ENCODE measurements around the gene SHISA8.
A peak's percentile ranks its signal among the peaks of the same experiment; 100 is the strongest.
"Not testable (repeated sequence)": the region's sequence is repeated elsewhere in the genome, so short reads cannot be mapped to it uniquely, and the experiment has no call there.

SHISA8 gene

DNA sequence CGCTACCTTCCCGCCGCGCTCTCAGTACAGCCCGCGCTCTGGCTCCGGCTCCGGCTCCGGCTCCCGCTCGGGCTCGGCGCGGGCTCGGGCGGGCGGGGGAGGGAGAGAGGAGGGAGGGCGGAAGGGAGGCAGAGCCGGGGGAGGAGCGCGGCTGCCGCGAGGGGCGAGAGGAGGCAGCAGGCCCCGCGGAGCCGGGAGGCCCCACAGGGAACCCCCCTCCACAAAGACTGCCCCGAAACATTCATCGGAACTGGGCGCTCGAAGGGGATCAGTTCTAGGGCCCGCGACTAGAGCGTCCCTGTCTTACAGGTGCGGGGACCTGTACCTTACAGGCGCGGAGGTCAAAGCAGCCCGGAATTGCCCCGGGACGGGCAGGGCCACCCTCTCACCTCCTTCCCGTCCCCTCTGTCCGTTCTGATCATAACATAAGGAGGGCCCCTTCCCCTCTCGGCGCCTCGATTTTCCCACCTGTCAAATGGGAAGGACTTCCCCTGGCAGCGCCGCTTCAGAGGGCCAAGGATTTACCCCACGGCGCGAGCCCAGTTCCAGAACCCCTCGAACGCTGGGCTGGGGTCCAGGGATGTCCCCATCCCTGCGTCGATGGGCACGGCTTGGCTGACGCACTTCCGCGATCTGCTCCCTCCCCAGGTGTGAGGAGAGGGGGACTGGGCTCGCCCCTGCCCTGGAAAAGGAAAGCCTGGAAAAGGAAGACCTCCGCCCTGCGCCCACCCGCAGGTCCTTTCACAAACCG, at the start of gene SHISA8:
Gene SHISA8, minus strand, starts transcription at position 40 of the 751 bp plus-strand sequence. CDS start 407 bp downstream, outside the sequence.
- peak in 1 of 2 experiments; percentile 38 for DNase-seq (ENCODE audit: low read depth in 2 of 2)

DNA sequence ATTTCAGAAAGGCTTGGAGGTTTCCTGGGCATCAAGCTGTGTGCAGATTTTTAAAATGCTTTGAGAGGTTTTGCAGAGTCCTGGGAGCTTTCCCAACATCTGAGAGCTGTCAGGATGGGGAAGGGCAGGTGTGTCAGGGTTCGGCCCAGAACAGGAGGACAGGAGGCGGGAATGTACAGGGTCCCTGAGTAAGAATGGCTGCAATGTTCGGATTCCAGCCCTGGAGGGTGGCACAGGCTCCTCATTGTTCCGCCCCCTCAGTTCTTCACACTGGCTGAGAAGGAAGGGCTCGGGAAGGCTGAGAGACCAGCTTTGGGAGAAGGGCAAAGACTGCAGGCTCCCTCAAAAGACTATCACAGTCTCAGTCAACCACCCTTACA, 49.2 kb upstream of the SHISA8 start:
- DNase-seq (ENCODE audit: low read depth in 2 of 2), result no peak

DNA sequence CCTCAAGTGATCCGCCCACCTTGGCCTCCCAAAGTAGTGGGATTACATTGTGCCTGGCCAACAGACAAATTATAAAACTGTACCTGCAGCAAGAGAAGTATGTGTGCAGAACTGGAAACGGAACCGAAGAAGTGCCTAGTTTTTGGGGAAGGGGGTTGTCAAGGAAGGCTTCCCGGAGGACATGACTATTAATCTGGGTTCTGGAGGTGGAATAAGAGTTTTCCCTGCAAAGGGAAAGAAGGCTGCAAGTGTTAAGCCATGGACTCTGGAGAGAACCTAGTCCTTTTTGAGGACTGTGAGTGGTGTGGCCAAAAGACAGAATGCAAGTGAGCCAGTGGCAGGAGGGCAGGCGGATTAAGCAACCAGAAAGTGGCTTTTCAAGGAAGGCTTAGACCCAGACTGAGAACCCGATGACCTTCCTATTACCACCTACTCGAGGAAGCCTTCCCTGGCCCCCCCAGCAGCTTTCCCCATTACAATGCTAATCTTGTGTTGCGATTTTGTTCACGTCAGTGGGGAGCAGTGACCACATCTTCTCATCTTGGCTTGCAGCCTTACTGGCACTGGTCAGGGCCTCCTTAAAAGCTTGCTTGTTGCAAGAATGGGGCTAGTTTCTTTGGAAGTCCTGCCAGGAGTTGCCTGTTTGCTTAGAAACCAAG, 48.7 kb upstream of the SHISA8 start:
- no peak for DNase-seq (ENCODE audit: low read depth in 2 of 2)

DNA sequence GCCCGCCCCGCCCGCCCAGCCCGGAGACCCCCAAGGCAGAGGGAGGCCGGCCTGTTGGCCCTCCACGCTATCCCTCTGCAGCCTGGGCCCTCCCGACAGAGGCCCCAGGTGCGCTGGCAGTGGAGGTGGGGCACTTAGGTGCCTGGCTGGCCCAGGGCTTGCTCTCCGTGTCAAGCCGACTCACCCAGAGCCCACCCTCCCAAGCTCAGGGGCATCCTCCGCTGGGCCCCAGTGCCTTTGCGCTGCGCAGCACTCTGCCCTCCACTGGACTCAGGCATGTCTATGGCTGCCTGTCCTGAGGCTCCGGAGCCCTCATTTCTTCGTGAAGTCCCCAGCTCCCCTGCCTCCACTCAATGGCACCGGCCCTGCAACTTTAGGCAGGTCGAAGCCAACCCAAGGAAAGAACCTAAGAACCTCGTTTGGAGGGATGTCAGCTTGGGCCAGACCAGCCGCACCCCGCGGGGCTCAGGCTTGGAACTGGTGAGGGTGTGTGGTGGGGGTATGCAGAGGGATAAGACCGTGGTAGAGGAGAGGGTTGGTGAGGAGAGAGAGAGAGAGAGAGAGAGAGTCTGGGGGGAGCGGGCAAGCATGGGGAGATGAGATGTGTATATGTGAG, 43.2 kb upstream of the SHISA8 start:
- DNase-seq (ENCODE audit: low read depth in 2 of 2), result no peak

DNA sequence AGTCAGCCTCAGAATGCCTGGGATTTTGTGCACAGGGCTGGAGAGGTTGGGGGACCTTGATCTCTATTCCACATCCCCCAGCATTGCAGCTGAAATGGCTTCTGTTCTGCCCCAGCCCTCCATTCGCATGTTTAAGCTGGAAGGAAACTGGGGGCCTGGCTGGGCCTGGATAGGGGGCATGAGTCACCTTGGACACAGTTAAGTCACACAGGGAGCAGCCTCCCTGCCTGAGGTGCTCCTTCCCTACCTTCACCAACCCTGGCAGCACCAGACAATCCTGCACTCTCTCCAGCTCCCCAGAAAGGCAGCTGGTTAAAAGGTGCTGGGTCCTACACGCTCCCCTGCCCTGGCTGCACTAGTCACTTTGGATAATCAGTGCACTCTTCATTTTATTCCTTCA, 37.8 kb upstream of the SHISA8 start:
- DNase-seq (ENCODE audit: low read depth in 2 of 2), result no peak

DNA sequence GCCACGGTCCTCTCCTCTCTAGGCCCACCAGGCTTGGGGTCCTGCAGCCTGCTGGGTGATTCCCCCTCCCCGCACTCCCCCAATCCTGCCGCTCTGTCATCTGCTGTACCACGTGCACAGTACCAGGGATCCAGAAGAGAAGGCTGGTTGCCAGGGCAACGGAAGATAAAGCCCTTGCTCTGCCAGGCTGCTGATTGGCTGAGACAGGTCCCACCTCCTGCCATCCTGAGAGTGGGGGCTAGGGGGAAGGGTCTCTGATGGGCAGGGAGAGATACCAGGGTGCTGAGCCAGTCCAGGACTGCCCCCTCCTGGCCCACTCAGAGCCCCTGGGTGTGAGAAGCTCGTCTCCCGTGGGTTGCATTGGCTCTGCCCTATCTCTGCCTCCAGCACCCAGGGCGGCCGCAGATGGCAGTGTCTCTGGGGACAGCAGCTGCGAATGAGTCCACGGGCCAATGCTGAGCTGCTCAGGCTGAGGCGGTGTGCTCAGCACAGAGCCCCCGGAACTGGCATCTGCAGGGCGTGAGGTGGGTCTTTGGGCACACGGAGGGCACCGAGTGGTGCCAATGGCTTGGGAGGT, 37.1 kb upstream of the SHISA8 start, which contains the start of gene SMIM45:
Gene SMIM45, plus strand, starts transcription at position 253 of the 577 bp plus-strand sequence.
- no peak for DNase-seq (ENCODE audit: low read depth in 2 of 2)

DNA sequence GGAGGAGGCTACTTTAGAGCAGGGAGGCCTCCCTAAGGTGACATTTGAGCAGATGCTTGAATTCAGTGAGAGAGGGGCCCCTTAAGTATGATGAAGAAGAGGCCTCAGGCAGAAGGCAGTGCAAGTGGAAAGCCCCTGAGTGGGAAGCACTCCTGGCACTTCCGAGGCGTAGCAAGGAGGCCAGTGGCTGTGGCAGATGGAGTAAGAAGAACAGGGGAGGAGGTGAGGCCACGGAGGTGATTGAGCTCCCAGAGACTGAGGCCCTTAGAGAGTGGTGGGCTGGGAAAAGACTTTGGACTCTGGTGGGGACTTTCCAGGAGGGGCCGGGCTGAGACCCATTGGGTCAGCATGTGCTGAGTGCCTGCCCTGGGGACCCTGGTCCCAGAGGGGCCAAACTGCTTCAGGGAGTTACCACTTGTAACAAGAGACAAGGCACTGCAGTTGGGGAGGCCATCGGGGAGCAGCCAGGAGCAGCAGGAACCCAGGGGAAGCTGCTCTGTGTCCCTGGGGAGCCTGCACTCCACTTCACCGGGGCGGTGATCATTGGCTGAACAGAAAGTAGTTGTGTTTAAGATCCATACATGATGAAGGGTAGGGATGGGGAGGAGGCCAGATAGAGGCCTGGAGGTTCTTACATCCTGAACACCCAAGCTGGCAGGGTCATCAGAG, 34.6 kb upstream of the SHISA8 start:
- DNase-seq (ENCODE audit: low read depth in 2 of 2), result no peak

DNA sequence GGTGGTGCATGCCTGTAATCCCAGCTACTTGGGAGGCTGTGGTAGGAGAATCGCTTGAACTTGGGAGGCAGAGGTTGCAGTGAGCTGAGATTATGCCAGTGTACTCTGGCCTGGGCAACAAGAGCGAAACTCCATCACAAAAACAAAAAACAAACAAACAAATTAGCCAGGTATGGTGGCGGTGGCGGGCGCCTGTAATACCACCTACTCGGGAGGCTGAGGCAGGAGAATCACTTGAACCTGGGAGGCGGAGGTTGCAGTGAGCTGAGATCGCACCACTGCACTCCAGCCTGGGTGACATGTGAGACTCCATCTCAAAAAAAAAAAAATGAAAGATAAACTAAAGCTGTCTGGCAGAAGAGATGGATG, 34.0 kb upstream of the SHISA8 start:
- DNase-seq (ENCODE audit: low read depth in 2 of 2), result not testable (repeated sequence)

DNA sequence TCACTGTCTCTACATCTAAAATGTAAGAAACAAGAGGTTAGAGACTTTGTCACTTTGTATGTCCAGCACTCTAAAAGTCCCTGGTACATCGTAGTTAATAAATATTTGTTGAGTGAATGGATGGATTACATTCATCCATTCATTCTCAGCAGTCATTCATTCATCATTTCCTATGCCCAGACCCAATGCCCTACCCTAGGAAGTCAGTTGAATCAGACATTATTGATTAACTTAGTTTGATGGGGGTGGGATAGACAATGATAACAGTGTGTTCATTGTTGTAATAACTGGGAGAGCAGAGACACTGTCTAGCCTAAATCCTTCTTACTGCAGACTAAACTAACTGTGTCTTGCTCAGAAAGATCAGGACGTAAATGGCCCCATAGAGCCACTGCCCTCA, 33.3 kb upstream of the SHISA8 start:
- DNase-seq (ENCODE audit: low read depth in 2 of 2), result no peak

DNA sequence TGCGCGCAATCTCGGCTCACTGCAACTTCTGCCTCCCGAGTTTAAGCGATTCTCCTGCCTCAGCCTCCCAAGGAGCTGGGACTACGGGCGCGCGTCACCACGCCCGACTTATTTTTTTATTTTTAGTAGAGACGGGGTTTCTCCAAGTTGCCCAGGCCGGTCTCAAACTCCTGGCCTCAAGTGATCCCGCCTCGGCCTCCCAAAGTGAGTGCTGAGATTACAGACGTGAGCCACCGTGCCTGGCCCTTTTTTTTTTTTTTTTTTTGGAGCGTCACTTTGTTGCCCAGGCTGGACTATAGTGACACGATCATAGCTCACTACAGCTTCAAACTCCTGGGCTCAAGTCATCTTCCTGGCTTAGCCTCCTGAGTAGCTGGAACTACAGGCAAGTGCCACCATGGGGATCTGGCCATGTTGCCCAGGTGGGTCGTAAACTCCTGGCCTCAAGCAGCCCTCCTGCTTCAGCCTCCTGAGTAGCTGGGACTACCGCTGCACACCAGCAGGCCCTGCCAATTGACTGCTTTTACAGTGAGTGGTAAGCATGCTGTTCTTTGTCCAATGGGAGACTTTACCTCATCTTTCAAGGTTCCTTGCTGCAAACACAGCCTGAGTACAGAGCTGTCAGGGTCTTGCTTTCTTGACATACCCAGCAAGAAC, 32.7 kb upstream of the SHISA8 start:
- no peak for DNase-seq (ENCODE audit: low read depth in 2 of 2)

DNA sequence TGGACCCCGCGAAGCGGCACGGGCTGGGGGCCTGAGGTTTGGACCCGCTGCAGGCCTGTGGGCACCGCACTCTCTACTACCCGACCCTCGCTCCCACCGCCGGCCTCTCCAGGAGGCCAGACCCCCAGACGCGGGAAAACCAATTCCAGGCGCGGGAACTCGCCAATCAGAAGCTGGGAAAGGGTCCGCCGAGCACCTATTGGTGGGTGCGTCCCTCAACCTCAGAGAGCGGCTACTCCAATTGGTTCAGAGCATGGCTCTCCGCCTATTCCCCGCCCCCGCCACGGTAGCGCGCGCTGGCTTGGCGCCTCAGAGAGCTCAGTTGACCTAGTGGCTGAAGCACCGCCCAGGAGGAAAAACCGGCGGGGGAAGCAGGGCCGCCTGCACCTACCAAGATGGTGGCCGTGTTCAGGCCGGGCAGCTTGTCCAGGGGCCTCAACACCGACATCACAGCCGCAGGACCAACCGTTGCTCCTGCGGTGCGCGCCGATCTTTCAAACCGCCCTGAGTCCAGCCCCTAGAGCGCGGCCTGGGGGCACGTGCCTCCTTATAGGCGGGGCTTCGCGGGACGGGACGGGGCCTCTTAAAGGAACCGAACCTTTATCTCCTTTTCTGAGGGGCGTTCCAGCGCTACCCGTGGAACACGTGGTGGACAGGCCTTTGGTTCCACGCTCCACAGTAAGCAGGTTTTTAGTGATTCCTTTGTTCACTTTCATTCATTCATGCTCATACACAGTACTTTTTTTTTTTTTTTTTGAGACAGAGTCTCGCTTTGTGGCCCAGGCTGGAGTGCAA, 32.0 kb upstream of the SHISA8 start, which contains the start of gene CENPM:
Gene CENPM, minus strand, starts transcription at position 524 of the 795 bp plus-strand sequence. Its CDS starts 76 bp downstream, at position 448.
- DNase-seq (ENCODE audit: low read depth in 2 of 2), result peak; percentile 82 to 96

DNA sequence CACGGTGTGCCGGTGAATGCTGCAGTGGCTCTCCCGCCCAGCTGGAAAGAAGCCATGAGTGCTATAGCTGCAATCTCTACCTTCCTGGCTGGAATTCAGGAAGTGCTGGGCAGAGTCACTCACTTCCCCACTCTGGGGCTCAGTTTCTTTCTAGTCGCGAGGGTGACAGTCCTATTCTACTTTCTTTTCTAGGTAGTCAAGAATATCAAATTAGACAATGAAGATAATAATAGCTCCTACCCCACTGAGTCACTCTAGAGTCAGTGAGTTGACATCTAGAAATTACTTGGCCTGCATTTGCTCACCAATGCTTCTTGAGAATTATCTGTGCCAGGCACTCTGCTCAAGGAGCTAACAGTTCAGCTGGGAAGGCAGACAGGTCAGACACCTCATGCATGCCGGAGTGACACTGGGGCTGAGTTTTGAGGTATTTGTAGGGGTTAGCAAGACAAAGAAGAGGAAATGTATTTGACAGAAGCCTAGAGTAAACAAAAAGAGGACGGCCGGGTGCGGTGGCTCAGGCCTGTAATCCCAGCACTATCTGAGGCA, 28.9 kb upstream of the SHISA8 start:
- DNase-seq (ENCODE audit: low read depth in 2 of 2), result no peak

DNA sequence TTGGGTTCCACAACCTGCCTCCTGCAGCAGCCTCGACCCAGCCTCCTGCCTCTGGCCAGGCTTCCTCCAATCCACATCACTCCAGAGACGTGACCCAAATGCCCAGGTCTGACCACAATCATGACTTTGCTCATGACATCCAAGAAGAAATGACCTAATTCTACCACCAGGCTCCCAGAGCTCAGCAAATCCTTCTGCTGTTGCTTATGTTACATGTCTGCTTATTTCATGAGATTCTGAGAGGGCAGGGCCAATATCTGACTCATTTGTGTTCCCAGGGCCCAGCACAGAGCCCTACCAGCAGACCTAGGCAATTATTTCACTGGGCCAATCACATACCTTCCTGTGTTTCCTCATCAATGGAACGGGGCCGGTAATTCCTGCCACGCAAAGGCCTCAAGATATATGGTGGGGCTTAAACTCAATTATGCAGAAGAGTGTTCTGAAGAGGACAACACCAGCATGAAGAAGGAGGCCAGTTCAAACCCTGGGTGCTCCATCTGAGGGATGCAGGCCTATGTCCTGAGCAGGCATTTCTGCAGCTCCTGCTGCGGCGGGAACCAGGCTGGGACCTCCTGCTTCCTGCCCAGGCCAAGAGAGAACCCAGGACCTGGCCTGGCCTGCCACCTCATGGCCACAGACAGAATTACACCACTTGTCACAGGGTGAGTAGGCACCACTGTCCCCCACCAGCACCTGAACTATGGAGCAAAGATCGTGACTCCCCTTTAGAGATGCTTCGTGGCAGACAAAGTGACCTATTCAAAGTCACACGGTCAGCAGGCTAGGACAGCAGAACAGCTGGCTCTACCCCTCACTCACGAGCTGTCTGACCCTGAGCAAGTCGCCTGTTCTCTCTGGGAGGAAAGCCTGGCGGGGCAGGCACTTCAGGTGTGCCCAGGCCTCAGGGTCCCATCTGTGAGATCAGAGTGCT, 26.2 kb upstream of the SHISA8 start:
- DNase-seq (ENCODE audit: low read depth in 2 of 2), result peak; percentile 74 to 76

DNA sequence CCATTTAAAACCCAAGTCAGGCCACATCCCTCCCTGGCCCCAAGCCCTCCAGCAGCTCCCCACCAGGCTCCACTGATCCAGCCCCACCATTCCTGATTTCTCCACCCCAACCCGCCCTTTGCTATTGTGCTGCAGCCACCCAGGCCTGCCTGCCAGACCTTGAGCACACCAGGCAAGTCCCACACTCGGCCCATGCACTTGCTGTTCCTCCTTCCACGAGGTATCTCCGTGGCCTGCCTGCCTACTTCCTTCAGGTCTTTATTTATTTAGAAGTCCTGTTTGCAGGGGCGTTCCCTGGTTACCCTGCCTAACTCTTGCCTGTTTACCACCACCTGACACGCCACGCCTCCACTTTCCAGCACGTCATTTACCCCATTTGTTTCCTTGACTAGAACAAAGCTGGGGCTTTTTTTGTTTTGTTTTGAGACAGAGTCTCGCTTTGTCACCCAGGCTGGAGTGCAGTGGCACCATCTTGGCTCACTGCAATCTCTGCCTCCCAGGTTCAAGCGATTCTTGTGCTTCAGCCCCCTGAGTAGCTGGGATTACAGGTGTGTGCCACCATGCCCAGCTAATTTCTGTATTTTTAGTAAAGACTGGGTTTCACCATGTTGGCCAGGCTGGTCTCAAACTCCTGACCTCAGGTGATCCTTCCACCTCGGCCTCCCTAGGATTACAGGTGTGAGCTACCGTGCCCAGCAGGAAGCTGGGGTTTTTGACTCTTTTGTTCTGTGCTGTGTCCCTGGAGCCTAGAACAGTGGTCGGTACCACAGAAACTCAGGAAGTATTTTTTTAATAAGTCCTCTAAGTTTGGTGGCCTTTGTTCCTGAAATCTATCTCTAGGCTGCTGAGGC, 25.3 kb upstream of the SHISA8 start:
- peak; percentile 89 to 95 for DNase-seq (ENCODE audit: low read depth in 2 of 2)

DNA sequence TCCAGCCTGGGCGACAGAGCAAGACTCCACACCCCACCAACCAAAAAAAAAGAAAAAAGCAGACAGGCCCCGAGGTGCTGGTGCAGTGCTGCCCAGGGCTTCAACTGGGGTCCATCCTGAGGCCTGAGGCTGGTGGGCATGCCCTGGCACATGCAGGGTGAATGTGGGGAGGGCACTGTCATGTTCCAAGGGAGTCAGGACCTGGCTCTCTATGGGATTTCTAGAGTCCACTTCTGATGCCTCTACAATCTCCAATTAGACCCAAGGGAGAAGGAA, 22.0 kb upstream of the SHISA8 start:
- no peak for DNase-seq (ENCODE audit: low read depth in 2 of 2)

DNA sequence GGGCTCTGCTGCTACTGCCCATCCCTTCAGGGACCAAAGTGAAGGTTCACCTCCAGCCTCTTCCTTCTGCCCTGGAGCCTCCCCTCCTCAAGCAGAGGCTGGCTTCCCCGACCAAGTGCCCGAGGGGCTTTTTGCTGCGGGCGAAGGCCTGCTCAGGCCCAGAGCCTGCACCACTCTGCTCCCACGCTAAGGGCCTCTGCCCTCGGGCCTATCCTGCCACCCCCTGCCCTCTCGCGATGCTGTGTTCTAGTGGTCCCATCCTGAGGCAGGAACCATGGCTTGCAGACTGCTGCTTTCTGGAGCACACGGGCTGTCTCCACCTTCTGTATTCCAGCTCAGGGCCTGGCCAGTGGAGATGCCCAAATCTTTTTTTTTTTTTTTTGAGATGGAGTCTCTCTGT, 20.6 kb upstream of the SHISA8 start:
- DNase-seq (ENCODE audit: low read depth in 2 of 2), result no peak

DNA sequence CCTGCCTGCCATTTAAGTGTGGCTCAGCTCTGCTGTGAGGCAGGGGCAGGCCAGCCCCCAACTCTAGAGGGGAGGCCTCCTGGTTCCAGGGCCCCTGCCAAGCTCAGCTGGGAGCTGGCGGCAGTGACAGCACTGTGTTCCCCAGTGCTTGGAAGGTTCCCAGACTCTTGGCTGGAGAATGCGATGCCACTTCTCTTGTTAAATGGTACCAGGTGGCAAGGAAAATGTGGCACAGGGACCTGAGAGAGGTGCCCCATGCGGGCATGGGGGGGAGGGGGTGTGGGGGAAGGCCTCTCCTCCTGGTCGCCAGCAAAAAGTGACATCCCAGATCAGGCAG, 20.1 kb upstream of the SHISA8 start:
- DNase-seq (ENCODE audit: low read depth in 2 of 2), result no peak

DNA sequence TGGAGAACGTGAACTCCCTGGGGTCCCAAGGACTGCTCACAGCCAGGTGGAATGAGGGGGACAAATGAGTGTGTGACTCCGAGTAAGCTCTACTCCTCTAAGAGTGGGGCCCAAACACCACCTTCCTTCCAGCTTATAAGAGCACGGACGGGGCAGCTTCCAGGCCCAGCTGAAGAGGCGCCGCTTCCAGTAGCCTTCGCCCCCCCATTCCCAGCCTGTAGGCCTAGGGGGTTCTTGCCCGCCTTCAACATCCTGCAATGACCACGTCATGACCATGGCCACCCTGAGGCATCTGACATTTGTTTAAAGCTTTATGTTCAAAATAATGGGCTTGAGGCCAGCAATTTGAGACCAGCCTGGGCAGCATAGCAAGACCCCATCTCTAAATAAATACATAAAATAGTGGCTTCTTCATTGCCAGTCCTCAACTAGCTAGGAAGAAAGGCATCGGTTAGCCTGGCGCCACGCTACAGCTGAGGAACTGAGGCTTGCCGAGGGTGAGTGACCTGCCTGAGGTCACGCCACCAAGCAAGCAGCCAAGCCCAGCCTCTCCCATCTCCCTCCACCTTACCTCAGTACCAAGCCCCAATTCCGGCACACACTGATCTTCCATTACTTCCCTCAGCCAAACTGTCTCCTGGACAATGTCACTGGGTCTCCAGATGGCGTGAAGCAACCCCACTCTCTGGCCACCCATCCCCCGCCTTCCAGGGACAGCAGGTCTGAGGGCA, 19.6 kb upstream of the SHISA8 start:
- no peak for DNase-seq (ENCODE audit: low read depth in 2 of 2)
